Measurements from ENCODE around the gene ATXN10.

Gene ATXN10

DNA sequence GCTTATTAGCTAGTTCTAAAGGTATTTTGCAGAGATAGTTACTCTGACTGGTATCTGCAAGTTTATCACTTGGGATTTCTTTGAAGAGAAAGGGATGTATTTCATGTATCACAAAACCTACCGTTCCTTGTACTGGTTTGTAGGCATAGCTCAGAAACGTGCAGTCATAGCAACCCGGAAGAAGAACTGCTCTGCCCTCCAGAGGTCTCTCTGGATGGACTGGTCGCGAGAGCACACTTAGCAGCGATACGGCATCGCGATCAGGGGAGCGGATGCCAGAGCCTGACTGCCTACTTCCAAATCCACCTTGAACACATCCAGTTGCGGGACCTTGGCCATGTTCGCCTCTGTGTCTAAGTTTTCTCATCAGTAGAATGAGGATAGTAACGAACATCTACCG lies 162.0 kb downstream of the ATXN10 start:
- no peak for DNase-seq

DNA sequence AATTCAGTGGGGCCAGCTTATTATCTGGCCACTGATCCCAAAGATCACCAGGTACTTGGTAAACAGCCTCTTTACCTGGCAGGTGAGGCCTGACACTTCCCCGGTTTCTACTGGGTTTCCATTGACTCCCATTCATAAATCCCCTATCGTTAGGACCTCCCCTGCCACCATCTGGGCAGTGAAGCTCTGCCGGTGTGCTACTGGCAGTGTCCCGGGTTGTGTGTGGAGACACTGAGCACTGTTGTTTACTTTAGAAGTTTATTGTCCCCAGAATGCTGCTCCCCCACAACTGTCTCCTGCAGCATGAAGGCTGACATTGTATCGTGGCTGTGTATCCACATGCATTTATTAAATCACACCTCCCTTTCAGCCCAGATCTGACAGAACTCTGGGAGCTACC lies 162.6 kb downstream of the ATXN10 start:
- DNase-seq: no peak

DNA sequence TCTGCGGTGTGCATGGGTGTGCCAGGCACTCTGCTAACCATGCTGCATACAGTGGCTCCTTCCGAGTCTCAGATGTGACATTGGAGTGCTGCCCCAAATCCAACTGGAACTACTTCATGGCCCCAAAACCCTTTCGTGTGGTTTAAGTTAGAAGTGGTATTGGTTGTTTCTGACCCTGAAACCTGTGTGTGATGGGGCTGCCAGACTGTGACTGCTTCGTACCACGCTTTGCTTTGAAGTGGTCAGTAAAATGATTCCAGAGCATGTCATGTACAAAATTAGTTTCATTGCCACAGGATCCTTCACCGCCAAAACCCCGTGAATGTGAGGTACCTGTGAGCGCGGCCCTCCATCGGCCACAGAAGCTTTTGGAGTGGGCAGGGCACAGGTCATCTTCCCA lies 163.2 kb downstream of the ATXN10 start:
- no peak for DNase-seq

DNA sequence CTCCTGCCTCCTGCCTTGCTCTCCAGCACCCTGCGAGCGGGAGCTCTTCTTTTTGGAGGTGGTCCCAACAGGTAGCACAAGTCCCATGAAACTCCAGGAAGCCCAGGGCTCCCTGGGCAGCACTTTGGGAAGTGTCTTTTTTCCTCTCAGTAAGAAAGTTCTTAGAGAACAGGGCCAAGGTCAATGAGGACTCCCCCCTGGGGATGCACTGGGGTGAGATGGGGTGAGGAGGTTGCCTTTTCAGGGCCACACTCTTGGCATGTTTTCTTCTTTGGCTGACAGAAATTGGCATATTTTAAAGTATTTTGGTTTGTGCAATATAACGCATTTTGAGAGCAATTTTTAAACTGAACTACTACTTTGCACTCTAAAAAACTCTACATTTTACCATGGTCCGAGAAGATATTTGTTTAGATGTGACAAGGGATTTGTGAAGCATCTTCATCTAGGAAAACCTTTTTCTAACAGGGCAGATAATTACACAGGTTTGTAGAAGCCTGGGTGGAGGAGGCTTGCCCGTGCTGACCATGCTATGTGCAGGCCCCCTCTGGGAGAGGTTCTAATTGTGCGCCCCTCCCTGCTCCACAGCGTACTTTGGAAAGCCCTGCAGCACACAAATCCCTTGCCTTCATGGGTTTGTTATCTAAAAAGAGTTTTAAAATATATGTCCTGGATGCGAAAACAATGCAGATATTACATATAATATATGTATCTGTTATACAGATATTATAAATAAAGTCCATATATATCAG lies 165.0 kb downstream of the ATXN10 start:
- no peak for DNase-seq

DNA sequence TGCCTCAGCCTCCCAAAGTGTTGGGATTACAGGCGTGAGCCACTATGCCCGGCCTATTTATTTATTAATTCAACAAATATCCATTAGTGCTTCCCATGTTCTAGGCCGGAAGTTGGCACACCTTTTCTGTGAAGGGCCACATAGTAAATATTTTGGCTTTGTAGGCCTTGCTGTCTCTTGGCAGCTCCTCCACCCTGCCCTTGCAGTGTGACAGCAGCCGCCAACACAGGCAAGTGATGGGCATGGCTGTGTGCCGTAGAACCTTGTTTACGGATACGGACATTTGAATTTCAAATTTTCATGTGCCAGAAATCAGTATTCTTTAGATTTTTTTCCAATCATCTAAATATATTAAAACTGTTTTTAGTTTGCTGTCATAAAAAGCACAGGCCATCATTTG lies 165.9 kb downstream of the ATXN10 start:
- no peak for DNase-seq

DNA sequence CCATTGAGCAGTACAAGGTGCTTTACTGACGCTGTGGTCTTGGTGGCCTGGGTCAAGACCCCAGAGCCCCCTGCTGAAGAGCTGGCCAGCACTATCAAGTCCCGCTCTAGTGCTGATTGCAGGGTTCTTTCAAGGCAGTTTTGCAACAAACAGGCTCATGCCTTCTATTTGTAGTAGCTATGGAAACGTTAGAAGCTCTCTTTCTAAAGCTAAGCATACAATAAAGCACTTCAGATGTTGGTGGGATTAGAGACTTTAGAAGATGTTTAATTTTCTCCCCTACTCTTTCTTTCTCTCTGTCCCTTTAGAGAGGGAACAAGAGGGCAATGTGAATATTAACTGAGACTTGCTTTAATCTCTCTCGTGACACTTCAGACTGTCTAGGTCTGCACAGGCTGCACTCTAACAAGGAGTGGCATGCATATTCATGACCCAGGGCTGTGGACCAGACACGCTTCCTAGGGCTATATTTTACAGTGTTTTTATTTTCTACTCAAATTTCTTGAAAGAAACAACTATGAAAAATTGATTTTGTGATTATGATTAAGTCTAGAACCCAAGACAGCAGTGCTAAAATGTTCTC lies 166.8 kb downstream of the ATXN10 start:
- DNase-seq: no peak

DNA sequence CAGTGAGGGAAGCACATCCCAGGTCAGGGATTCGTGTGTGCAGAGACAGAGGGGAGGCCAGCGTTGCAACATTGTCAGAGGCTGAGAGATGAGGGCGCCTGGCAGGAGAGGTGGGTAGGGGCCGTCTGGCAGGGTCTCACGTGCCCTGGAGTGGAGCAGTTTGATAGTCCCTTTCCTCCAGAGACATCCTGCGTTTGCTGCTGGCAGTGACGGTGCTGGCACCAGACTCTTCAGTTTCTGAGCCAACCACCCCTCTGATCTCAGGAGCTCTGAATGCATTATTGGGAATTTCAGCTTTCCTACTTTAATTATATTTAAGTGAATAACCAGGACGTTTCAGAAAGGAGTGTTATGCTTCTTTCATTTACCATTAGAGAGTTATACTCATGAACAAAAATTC lies 168.8 kb downstream of the ATXN10 start:
- no peak for DNase-seq

DNA sequence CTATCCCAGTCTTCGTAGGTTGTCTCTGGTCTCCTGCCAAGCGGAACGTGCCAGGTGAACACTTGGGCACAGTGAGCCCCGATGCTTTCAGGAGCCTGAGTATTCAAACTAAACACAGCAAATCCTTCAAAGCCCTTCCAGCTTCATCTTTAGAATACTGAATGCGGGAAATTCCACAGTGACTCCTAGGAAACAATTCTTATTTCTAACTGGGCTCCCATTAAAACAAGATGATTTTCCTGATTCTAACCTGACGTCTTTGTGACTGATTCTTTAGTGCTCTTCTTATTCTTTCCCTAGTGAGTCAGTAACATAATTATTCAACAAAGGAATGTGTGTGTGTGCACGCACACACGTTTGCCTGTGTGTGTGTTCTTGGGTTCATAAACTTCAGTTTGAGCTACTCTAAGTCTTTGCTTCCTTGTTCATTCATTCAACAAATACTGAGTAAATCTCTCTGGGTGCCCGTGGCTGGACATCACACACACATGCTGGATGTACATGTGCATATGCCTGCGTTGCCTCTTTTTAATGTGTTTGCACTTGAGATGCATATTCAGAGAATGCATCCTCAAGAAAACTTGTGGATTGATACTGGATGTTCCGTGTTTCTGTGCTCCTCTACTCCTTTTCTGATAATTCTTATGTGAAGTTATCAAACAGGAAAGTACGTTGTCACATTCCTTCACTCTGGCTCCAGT lies 170.8 kb downstream of the ATXN10 start:
- no peak for DNase-seq

DNA sequence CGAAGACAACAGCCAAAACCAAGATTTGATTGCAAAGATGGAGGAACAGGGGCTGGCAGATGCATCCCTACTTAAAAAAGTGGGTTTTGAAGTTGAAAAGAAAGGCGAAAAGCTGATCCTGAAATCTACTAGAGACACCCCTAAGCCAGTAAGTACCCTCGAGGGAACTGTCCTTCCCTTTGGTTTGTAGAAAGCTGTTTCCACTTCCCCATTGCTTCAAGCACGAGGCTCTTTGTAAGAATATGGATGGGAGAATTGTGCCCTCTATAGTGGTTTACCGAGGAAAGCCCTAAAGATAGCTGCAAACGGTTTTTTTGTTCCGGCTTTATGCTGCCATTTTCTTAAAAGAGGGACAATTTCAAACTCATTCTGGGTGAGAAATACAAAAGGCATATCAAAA lies 171.4 kb downstream of the ATXN10 start:
- DNase-seq: no peak

DNA sequence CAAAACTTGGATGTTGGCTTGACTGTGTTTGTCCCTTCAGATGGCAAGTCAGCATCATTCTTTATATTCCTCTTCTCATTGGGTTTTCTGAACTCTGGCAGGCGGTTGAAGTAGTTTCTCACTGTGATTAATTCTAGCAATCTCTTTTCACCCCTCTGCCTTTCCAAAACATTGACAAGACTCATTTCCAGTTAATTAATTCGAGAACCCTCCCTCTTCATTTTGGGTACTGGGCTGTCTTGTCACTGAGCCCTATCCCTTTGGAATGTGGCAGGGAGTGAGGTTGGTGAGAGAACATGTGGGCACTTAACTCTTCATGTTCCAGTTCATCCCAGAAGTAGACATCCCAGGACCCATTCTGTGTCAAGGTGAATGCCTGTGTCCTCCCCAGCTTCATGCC lies 172.4 kb downstream of the ATXN10 start:
- no peak for DNase-seq

DNA sequence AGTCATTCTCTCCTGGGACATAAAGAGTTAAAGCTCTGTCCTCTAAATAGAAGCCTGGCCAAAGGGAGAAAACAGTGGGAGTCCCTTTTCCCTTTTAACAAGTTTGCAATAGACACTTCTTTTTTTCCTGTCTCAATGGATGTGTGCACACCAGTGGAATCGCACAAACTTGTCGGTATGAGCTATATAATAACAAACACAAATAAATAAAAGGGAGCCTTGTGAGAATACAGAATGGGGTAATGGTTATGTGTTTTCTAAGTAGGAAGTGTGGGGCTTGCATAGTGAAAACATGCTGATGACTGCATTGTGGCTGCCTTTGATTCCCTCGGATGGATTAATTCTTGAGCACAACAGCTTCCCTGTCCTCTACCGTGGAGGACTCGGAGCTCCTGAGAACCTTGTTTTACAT lies 173.4 kb downstream of the ATXN10 start:
- DNase-seq: no peak

DNA sequence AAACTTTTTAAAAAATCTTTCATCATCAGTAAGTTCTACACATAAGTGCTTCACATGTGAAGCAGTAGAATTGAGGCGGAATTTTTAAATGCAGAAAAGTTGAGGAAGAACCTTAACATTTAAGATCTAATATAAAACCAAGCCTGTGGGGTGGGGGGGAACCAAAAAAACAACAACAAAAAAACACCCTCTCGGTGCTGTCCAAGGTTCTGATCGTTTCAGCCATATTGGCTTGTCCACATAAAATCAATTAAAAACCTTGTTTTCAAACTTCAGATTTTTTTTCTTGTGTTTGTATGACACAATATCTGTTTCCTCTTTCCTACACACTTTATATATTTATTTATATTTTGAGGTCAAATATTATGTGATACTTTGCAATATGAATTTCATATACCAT lies 175.3 kb downstream of the ATXN10 start:
- no peak for DNase-seq

DNA sequence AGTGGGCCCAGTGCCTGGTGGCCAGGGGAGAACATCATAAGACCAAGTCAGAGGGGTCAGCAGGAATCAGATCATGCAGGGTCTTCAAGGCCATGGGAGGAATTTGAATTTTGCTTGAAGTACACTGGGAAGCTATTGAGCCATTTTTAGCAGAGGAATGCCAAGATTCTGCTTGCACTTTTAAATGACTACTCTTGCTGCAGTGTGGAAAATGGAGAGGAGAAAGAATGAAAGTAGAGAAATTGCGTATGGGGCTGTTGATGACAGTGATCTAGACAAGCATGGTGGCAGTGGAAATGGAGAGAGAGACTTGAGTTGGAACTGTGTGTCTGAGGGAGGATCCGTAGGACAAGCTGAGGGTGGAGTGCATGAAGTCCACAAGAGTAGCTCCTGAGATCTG lies 177.3 kb downstream of the ATXN10 start:
- no peak for DNase-seq

DNA sequence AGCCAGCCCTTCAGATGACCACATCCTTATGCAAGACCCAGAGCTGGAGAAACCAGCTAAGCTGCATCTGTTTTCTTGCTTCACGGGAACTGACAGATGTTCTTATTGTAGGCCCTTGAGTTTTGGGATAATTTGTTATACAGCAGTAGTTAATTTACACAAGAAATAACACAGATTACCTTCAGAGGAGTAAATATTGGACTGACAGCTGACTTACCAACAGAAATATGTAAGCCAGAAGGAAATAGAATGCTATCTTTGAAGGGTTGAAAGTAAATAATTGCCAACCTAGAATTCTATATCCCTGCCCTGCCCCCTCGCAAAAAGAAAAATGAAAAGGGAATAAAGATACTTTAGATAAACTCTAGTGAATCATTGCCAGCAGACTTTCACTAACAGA lies 181.2 kb downstream of the ATXN10 start:
- DNase-seq: no peak

DNA sequence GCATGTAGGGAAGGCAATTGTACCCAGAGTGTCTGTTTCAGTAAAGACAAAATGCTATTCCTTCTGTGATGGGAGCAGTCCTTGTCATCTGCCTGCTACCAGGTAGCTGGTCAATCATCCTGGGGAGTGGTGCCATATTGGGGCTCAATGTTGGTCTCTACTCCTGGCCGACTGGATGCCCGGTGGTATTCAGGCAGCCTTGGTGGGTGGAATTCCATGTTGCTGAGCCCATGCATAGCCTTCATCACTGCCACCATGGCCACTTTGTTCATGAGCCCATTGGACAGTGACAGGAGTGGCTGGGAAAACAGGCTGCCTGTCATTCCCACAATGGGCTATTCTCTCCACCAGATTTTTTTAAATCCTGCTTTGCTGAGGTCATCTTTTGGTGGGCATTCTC lies 184.3 kb downstream of the ATXN10 start:
- DNase-seq: no peak

DNA sequence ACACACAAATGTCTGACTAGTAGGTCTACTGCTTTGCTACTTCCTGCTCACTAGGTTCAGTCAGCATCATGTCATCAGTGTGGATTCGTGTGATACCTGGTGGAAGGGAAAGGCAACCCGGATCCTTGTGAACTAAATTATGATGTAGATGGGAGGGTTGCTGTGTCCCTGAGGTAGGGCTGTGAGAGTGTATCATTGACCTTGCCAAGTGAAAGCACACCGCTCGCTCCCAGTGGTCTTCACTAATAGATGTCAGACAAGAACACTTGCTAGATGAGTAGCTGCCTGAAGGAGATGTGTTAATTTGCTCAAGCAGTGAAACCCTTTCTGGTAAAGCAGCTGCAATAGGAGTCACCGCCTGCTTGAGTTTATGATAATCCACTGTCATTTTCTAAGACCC lies 185.9 kb downstream of the ATXN10 start:
- DNase-seq: no peak

DNA sequence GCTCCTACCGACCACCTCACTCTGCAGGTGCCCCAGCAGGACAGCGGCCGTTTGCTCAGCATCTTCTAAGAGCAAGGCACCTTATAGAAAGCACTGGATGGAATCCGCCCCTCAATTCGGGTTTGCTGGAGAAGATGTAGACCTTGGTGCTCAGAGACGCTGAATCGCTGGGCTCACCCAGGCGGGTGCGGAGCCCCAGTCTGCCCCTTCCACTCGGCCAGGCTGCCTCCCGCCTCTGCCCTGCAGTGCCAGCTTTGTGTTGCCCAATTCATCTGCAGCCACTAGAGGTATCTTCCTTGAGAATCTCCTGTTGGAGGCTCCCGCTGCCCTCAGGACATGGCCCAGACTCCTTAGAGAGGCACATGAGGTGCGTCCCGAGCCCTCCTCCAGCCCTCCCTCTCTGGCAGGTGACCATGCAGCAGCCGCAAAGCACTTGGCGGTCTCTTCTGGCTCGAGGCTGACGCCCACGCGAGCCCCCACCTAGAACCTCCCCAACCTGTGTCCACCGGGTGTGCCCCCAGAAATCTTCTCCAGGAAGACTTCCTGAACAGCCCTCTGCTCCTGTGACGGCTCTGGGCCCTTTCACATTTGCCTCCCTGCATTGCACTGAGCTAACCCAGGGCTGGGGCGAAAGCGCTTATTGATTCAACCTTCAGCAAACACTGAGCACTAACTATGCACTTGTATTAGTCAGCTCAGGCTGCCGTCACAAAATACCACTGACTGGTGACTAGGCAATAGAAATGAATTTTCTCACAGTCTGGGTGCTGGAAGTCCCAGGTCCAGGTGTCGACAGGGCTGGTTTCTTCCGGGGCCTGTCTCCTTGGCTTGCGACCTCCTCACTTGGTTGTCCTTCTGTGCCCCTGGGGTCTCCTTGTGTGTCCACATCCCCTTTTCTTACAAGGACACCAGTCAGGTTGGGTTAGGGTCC lies 187.9 kb downstream of the ATXN10 start:
- no peak for DNase-seq

DNA sequence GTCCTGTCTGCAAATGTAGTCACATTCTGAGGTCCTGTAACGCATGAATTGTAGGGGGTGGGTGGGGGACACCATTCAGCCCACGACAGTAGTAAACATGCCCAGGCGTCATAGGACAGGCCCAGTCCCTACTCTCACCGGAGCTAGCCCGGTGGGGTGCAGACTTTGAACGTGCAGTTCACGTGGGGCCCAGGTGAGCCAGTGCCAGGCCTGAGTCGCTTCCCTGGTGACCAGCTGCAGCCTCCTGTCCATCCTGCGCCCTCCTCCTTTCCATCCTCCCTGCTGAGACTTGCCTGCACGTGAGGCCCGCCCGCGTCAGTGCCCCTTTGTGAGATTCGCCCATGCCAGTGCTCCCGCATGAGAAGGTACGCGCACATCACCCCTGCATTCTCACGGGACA lies 188.6 kb downstream of the ATXN10 start:
- DNase-seq: no peak

DNA sequence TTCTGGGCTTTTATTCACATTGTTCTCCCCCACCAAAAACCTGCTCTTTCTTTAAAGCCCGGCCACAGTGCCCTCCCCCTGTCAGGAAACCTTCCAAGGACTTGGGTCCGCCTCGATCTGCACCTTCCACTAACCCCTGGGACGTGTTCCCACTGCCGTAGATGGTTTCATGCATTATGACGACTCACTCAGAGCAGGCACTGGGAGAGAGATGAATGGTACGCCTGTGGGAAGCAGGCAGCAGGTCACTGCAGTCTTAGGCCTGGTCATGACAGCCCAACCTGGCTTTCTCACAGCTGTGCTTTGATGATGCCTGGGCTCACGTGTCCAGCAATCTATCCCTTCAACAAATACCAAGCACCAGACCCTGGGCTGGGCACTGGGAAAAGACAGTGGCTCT lies 189.6 kb downstream of the ATXN10 start:
- peak in 1 of 2 experiments; percentile 8 for DNase-seq

DNA sequence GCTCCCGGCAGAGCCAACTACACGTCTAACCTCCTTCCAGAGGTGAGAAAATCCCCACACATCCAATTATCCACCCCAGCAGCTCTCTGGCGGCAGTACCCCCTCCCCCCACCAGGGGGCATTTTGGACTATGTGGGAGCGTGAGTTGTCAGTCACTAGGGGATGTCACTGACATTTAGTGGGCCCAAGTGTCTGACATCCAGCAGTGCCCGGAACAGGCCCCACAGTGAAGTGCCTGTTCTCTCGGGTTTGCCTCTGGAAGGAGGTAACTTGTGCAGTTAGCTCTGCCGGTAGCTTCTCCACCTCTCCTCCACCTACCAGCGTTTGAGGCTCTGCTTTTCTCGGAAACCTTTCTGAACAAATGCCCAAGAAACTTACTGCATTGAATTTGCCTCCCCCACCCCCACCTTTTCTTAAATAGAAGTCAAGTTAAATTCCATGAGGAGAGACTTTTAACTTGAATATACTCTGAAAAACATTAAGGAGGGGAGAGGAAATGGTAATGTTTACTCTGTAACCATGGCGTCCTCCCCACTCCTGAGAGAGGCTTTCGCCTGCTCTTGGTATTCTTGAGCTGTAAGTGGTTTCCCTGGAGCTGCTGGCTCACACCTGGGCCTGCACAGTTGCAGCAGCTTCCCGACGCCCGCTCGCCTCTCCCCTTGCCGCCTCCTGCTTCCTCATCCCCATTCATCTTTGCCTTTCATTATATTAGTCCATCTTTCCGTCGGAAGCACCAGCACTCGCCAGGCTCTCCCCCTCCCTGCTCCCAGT lies 192.5 kb downstream of the ATXN10 start:
- DNase-seq: peak; percentile 87 to 92

DNA sequence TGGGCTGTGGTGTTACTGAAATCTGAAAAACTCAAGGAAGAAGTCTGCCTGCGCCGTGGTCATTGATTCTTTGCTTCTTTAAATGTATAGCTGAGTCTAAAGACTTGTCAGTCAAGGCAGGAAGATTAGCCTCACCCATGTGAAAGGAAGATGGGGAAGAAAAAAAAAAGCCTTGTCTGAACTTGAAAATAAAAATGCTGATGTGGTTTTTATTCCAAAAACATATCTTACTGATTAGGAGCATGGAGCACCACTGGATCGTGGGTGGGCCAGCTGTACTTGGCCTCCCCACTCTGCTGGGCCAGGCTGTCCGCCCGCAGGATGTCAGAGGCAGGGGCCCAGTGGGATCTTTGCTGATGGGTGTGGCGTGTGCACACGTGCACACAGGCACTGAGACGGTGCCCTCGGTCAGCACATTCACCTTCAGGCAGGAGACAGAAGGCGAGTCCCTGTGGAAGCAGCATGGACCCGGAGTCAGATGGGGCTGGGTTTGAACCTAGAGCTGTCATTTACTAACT lies 193.4 kb downstream of the ATXN10 start:
- DNase-seq: no peak

DNA sequence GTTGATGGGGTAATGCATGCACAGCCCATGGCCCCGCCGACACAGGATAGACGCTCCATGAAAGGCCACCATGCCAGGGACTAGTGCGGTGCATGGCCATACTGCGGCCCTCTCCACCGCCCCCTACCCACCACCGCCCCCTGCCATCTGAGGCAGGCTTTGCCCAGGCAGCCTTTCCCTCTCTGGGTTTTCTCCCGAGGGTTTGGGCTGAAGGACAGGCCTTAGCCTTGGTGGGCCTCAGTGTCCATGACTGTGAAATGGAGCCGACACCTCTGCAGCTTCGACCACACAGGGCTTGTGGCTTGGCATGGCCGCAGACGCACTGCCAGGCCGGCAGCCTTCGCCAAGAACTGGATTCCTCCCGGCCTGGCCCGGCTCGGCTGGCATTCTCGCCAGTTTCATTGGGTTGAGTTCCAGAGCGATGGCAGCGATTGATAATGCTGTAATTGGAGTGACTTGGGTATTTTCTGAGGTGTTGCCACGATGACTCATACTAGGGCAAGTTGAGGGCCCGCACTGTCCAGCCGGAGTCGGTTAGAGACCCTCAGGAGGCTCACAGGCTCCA lies 194.0 kb downstream of the ATXN10 start:
- DNase-seq: peak in 1 of 2 experiments; percentile 12
